Mesenchymal stem cell (in vitro differentiated cells and primary cell): Measurements from ENCODE around the gene CCSER1.

Source experiments
- DNase-seq: peaks from one replicate; pipeline ENCODE4 v3.0.0-alpha.2; 2013
- H2AFZ ChIP-seq: one replicate; pipeline ENCODE4 v1.6.1; 2013; ENCODE audit warnings: low read depth, mild to moderate bottlenecking, control low read depth, inconsistent platforms, low read length, moderate library complexity
- H2AK5ac ChIP-seq: 2 replicates; pipeline ENCODE4 v1.6.1; 2013; ENCODE audit warnings: low read length, moderate library complexity, mild to moderate bottlenecking, inconsistent platforms; ENCODE audit not compliant: severe bottlenecking
- H2BK120ac ChIP-seq: one replicate; pipeline ENCODE4 v1.6.1; 2013; ENCODE audit warnings: low read depth, mild to moderate bottlenecking, inconsistent platforms, low read length, moderate library complexity
- H2BK12ac ChIP-seq, 2 experiments: one replicate each; pipeline ENCODE4 v1.6.1; 2013; ENCODE audit warnings: inconsistent platforms in 2 of 2, low read length in 2 of 2, mild to moderate bottlenecking in 2 of 2, moderate library complexity in 2 of 2, control low read depth in 1 of 2
- H2BK15ac ChIP-seq: one replicate; pipeline ENCODE4 v1.6.1; 2013; ENCODE audit warnings: mild to moderate bottlenecking, low read depth, inconsistent platforms; ENCODE audit not compliant: poor library complexity, severe bottlenecking
- H2BK5ac ChIP-seq: 2 replicates; pipeline ENCODE4 v1.6.1; 2013; ENCODE audit warnings: low read depth, mild to moderate bottlenecking, low read length, control low read depth, inconsistent platforms; ENCODE audit not compliant: poor library complexity, severe bottlenecking
- H3K14ac ChIP-seq, 2 experiments: one replicate each; pipeline ENCODE4 v1.6.1; 2013; ENCODE audit warnings: inconsistent platforms in 2 of 2, low read length in 2 of 2, control low read depth in 1 of 2, mild to moderate bottlenecking in 1 of 2, moderate library complexity in 1 of 2
- H3K18ac ChIP-seq, 2 experiments: one replicate each; pipeline ENCODE4 v1.6.1; 2013; ENCODE audit warnings: inconsistent platforms in 2 of 2, low read length in 2 of 2, control low read depth in 1 of 2, low read depth in 1 of 2, mild to moderate bottlenecking in 1 of 2
- H3K23ac ChIP-seq, 2 experiments: one replicate each; pipeline ENCODE4 v1.6.1; 2013; ENCODE audit warnings: inconsistent platforms in 2 of 2, low read length in 2 of 2, mild to moderate bottlenecking in 2 of 2, moderate library complexity in 2 of 2, control low read depth in 1 of 2
- H3K27ac ChIP-seq: 2 replicates; pipeline ENCODE4 v1.5.1; 2013; ENCODE audit warnings: mild to moderate bottlenecking, moderate library complexity, low read length, control low read depth, inconsistent platforms; ENCODE audit not compliant: poor library complexity, severe bottlenecking
- H3K27me3 ChIP-seq, 2 experiments: 2 replicates each; pipeline versions ENCODE4 v1.6.1 to v1.7.0; 2013; ENCODE audit warnings: low read length in 2 of 2, mild to moderate bottlenecking in 2 of 2, moderate library complexity in 2 of 2, control low read depth in 1 of 2, inconsistent platforms in 1 of 2; ENCODE audit not compliant: control insufficient read depth in 1 of 2, insufficient read depth in 1 of 2
- H3K36me3 ChIP-seq, 2 experiments: 2 replicates each; pipeline versions ENCODE4 v1.6.1 to v1.7.0; 2013; ENCODE audit warnings: low read length in 2 of 2, control low read depth in 1 of 2, inconsistent platforms in 1 of 2, low read depth in 1 of 2, mild to moderate bottlenecking in 1 of 2; ENCODE audit not compliant: insufficient read depth in 2 of 2, control insufficient read depth in 1 of 2
- H3K4ac ChIP-seq, 2 experiments: one replicate each; pipeline ENCODE4 v1.6.1; 2013; ENCODE audit warnings: inconsistent platforms in 2 of 2, low read length in 2 of 2, mild to moderate bottlenecking in 2 of 2, moderate library complexity in 2 of 2, control low read depth in 1 of 2, low read depth in 1 of 2
- H3K4me1 ChIP-seq: 2 replicates; pipeline ENCODE4 v1.6.1; 2013; ENCODE audit warnings: low read depth, low read length, control low read depth; ENCODE audit not compliant: control insufficient read depth, insufficient read depth
- H3K4me2 ChIP-seq: 2 replicates; pipeline ENCODE4 v1.6.1; 2013; ENCODE audit warnings: low read length, mild to moderate bottlenecking, inconsistent platforms; ENCODE audit not compliant: poor library complexity, severe bottlenecking
- H3K4me3 ChIP-seq, 2 experiments: 2 replicates each; pipeline versions ENCODE4 v1.5.1 to v1.7.0; 2013; ENCODE audit warnings: low read length in 2 of 2, mild to moderate bottlenecking in 2 of 2, control low read depth in 1 of 2, low read depth in 1 of 2; ENCODE audit not compliant: insufficient read depth in 1 of 2
- H3K79me1 ChIP-seq: replicated peaks from 2 replicates; pipeline ENCODE4 v1.6.1; 2013; ENCODE audit warnings: mild to moderate bottlenecking, control low read depth, low read length, inconsistent platforms; ENCODE audit not compliant: poor library complexity, severe bottlenecking
- H3K9ac ChIP-seq: 2 replicates; pipeline ENCODE4 v1.7.0; 2013; ENCODE audit warnings: mild to moderate bottlenecking, low read length, moderate library complexity
- H3K9me3 ChIP-seq: 2 replicates; pipeline ENCODE4 v1.7.0; 2013; ENCODE audit warnings: mild to moderate bottlenecking, low read length; ENCODE audit not compliant: control insufficient read depth
- H4K8ac ChIP-seq: one replicate; pipeline ENCODE4 v1.6.1; 2013; ENCODE audit warnings: inconsistent platforms, mild to moderate bottlenecking, low read length, moderate library complexity
- H4K91ac ChIP-seq: one replicate; pipeline ENCODE4 v1.6.1; 2013; ENCODE audit warnings: mild to moderate bottlenecking, low read length, inconsistent platforms
- WGBS: methylation state at CpG from one replicate; pipeline ENCODE4 v1.1.7; 2013; ENCODE audit warnings: mixed read lengths; 5-methylcytosine and 5-hydroxymethylcytosine counted together

CCSER1 gene

GRCh38 chr4:90349636-90350035 is 222.4 kb downstream of the CCSER1 start:
- Histone ChIP-seq H4K8ac (no peak overlapping the region), H3K4me3 (no peak overlapping the region), H4K91ac (no peak overlapping the region), H2AK5ac (no peak overlapping the region), H2BK120ac (no peak overlapping the region), H3K9me3 (no peaks in the 10 kb centered on the region), H2BK5ac (no peak overlapping the region), H3K4me2 (no peak overlapping the region), H2BK15ac (no peak overlapping the region), H3K9ac (no peak overlapping the region), H2BK12ac (no peak overlapping the region), H3K79me1 (no peaks in the 10 kb centered on the region), H3K4me1 (no peaks in the 10 kb centered on the region), H3K14ac (no peak overlapping the region), H3K18ac (no peak overlapping the region), H3K27me3 (no peaks in the 10 kb centered on the region), H3K23ac (no peak overlapping the region), H3K27ac (no peak overlapping the region), H3K4ac (no peak overlapping the region), H3K36me3 (no peaks in the 10 kb centered on the region), H2AFZ (no peak overlapping the region)
- no CpG with 5 or more reads among the region's 2 CpGs for WGBS
- no peak for DNase-seq

GRCh38 chr4:90357117-90357710 is 230.0 kb downstream of the CCSER1 start:
- Histone ChIP-seq H3K14ac (no peak overlapping the region), H2BK15ac (no peak overlapping the region), H3K9ac (peak overlapping the region; percentile 77), H3K4me2 (no peak overlapping the region), H3K4ac (no peak overlapping the region), H3K4me3 (no peak overlapping the region), H3K79me1 (no peaks in the 10 kb centered on the region), H2BK120ac (no peak overlapping the region), H4K8ac (no peak overlapping the region), H2BK12ac (no peak overlapping the region), H3K36me3 (no peaks in the 10 kb centered on the region), H4K91ac (no peak overlapping the region), H3K23ac (no peak overlapping the region), H3K27ac (no peak overlapping the region), H3K18ac (no peak overlapping the region), H3K9me3 (no peaks in the 10 kb centered on the region), H2AFZ (no peak overlapping the region), H2BK5ac (no peak overlapping the region), H3K4me1 (no peaks in the 10 kb centered on the region), H2AK5ac (no peak overlapping the region), H3K27me3 (no peaks in the 10 kb centered on the region)
- peak; percentile 64 for DNase-seq
- WGBS = 11% methylated on average over 3 of the region's 3 CpGs

- no peak for DNase-seq
- H3K14ac ChIP-seq = no peak overlapping the region
- H2BK120ac ChIP-seq = no peak overlapping the region
- H4K91ac ChIP-seq = no peak overlapping the region
- no peaks in the 10 kb centered on the region for H3K27me3 ChIP-seq
- H3K4me2 ChIP-seq = no peak overlapping the region
- no peak overlapping the region for H4K8ac ChIP-seq
- no peaks in the 10 kb centered on the region for H3K79me1 ChIP-seq
- 93% methylated on average over 2 of the region's 2 CpGs for WGBS
- no peaks in the 10 kb centered on the region for H3K9me3 ChIP-seq
- no peak overlapping the region for H2BK5ac ChIP-seq
- H3K4me1 ChIP-seq = no peaks in the 10 kb centered on the region
- no peaks in the 10 kb centered on the region for H3K36me3 ChIP-seq
- H2BK15ac ChIP-seq = no peak overlapping the region
- H3K18ac ChIP-seq = no peak overlapping the region
- no peak overlapping the region for H3K4me3 ChIP-seq
- no peak overlapping the region for H2AFZ ChIP-seq
- H3K23ac ChIP-seq = no peak overlapping the region
- no peak overlapping the region for H3K27ac ChIP-seq
- no peak overlapping the region for H2BK12ac ChIP-seq
- no peak overlapping the region for H3K4ac ChIP-seq
- H3K9ac ChIP-seq = no peak overlapping the region
- no peak overlapping the region for H2AK5ac ChIP-seq
These were observed 247.9 kb downstream of the CCSER1 start for GRCh38 chr4:90375081-90375480.

- no peaks in the 10 kb centered on the region for H3K27me3 ChIP-seq
- no peak overlapping the region for H2AK5ac ChIP-seq
- no peak overlapping the region for H3K27ac ChIP-seq
- no peak overlapping the region for H2BK12ac ChIP-seq
- no peak overlapping the region for H3K4me3 ChIP-seq
- DNase-seq = no peak
- H3K18ac ChIP-seq = no peak overlapping the region
- H4K8ac ChIP-seq = no peak overlapping the region
- no peak overlapping the region for H3K14ac ChIP-seq
- no peaks in the 10 kb centered on the region for H3K4me1 ChIP-seq
- H2BK5ac ChIP-seq = no peak overlapping the region
- no peak overlapping the region for H3K4me2 ChIP-seq
- H3K36me3 ChIP-seq = no peaks in the 10 kb centered on the region
- H2BK120ac ChIP-seq = no peak overlapping the region
- H2AFZ ChIP-seq = no peak overlapping the region
- no peak overlapping the region for H3K4ac ChIP-seq
- no peak overlapping the region for H4K91ac ChIP-seq
- H3K23ac ChIP-seq = no peak overlapping the region
- H2BK15ac ChIP-seq = no peak overlapping the region
- H3K9ac ChIP-seq = no peak overlapping the region
- WGBS = no CpG with 5 or more reads among the region's 3 CpGs
- no peaks in the 10 kb centered on the region for H3K79me1 ChIP-seq
- no peaks in the 10 kb centered on the region for H3K9me3 ChIP-seq
These were observed 266.0 kb downstream of the CCSER1 start for GRCh38 chr4:90393215-90393614.
